HL-60/S4 treated with phorbol 12-myristate 13-acetate at 8.2 ng/mL for 4 days and 3 days (cell line): Measurements from ENCODE around the gene AGRN.
"Not testable (repeated sequence)": the region's sequence is repeated elsewhere in the genome, so short reads cannot be mapped to it uniquely, and the experiment has no call there.

Experiments used
- in situ Hi-C: fragments of 300-500 bp; cut with MboI; formaldehyde crosslinking; loops from 2 replicates; pipeline ENCODE4 v1.15.0; 2022; ENCODE audit warnings: low sequenced_read_pairs

AGRN gene

GRCh38 chr1:1074631-1075147 is 54.8 kb downstream of the AGRN start:
- in situ Hi-C loops: no loop called here

GRCh38 chr1:1075148-1075935 is 55.4 kb downstream of the AGRN start:
- in situ Hi-C loops: no loop called here

- in situ Hi-C loops: not testable (repeated sequence)
These were observed 57.5 kb downstream of the AGRN start for GRCh38 chr1:1077396-1077795.

- in situ Hi-C loops: no loop called here
These were observed 59.6 kb downstream of the AGRN start for GRCh38 chr1:1079408-1080121.

- in situ Hi-C loops: no loop called here
These were observed 60.3 kb downstream of the AGRN start for GRCh38 chr1:1080122-1080757.

GRCh38 chr1:1080951-1081310 is 61.0 kb downstream of the AGRN start:
- in situ Hi-C loops: no loop called here

- in situ Hi-C loops: no loop called here
These were observed 61.7 kb downstream of the AGRN start for GRCh38 chr1:1081311-1082238.

GRCh38 chr1:1082239-1082775 is 62.4 kb downstream of the AGRN start:
- in situ Hi-C loops: no loop called here

- in situ Hi-C loops: no loop called here
These were observed 63.0 kb downstream of the AGRN start for GRCh38 chr1:1082776-1083415.

- in situ Hi-C loops: no loop called here
These were observed 63.8 kb downstream of the AGRN start for GRCh38 chr1:1083416-1084371.

- in situ Hi-C loops: no loop called here
These were observed 64.7 kb downstream of the AGRN start for GRCh38 chr1:1084372-1085170.

- in situ Hi-C loops: no loop called here
These were observed 65.4 kb downstream of the AGRN start for GRCh38 chr1:1085171-1085841.

- in situ Hi-C loops: no loop called here
These were observed 66.3 kb downstream of the AGRN start for GRCh38 chr1:1085911-1086841.

GRCh38 chr1:1086911-1087341 is 67.0 kb downstream of the AGRN start:
- in situ Hi-C loops: no loop called here

GRCh38 chr1:1087351-1088028 is 67.6 kb downstream of the AGRN start:
- in situ Hi-C loops: no loop called here
